ENCODE measurements around the gene GNAO1. TPM values are rescaled to one million over a fixed set of nuclear protein-coding genes. Genes with fewer than 3 reads are reported as not detected.

GNAO1 gene
- total and polyA plus RNA-seq, 7 donors: 0.35 to 1.9 (median 0.60) TPM

DNA sequence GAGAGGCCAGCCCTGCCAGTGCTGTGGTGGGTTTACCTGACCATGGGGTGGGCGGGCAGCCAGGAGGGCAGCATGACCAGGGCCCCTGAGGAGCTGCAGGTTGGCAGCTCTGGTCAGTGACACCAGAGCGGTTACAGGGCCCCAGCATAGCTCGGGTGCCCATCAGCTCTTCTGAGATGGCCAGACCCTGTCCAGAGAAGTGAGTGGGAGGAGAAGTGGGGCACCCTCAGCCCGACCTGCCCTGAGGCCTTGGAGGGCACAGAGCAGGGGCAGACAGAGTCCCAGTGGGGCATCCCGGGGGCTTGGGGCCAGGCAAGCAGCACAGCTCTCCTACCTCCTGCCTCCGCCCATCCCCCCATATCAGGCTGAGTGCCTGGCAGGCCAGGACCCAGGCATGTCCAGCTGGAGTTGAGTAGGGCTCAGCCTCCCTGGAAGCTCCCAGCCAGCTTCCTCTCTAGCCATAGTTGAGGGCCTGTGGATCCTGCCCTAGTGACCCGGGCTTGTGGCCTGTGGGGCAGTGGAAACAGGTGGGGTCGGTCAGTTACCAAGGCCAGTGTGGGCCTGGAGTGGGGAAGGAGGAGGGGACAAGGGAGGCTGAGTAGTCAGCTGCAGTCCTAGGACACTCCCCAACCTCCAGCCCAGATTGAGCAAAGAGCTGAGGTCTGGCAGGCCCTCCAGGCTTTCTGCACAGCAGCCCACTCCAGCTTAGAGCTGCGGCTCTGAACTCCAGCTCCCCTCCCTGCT lies 150.5 kb downstream of the GNAO1 start:
- Histone ChIP-seq H3K36me3 (ENCODE audit: insufficient read depth in 1 of 2, low read depth in 1 of 2) (no peaks in the 10 kb centered on the region), H3K9me3 (no peaks in the 10 kb centered on the region), H3K4me3 (no peak overlapping the region), H3K27me3 (ENCODE audit: insufficient read depth in 3 of 3, low read length in 2 of 3) (no peaks in the 10 kb centered on the region), H3K27ac (no peak overlapping the region), H3K4me1 (no peaks in the 10 kb centered on the region)
- 62 to 74% (median 64%) methylated on average over 9 of the region's 9 CpGs for WGBS, 3 donors
- intact Hi-C loops (cut with DNase I): no loop called here
- TF ChIP-seq, protein P1, sequence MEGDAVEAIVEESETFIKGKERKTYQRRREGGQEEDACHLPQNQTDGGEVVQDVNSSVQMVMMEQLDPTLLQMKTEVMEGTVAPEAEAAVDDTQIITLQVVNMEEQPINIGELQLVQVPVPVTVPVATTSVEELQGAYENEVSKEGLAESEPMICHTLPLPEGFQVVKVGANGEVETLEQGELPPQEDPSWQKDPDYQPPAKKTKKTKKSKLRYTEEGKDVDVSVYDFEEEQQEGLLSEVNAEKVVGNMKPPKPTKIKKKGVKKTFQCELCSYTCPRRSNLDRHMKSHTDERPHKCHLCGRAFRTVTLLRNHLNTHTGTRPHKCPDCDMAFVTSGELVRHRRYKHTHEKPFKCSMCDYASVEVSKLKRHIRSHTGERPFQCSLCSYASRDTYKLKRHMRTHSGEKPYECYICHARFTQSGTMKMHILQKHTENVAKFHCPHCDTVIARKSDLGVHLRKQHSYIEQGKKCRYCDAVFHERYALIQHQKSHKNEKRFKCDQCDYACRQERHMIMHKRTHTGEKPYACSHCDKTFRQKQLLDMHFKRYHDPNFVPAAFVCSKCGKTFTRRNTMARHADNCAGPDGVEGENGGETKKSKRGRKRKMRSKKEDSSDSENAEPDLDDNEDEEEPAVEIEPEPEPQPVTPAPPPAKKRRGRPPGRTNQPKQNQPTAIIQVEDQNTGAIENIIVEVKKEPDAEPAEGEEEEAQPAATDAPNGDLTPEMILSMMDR (IDR thresholded peaks at IDR 0.05): no peak
- ATAC-seq: peak in 1 of 4 donors; percentile 29
- DNase-seq: no peak

GRCh38 chr16:56343661-56344517 lies 152.6 kb downstream of the GNAO1 start:
- H3K36me3 ChIP-seq (ENCODE audit: insufficient read depth in 1 of 2, low read depth in 1 of 2): no peaks in the 10 kb centered on the region
- DNase-seq: no peak
- H3K27me3 ChIP-seq (ENCODE audit: insufficient read depth in 3 of 3, low read length in 2 of 3): no peaks in the 10 kb centered on the region
- H3K27ac ChIP-seq: no peak overlapping the region
- WGBS, 3 donors: 90 to 92% (median 92%) methylated on average over 27 of the region's 27 CpGs
- intact Hi-C loops (cut with DNase I): no loop called here
- no peaks in the 10 kb centered on the region for H3K9me3 ChIP-seq
- ATAC-seq: peak in 1 of 4 donors; percentile 14
- H3K4me3 ChIP-seq: no peak overlapping the region
- TF ChIP-seq, protein P1 (IDR thresholded peaks at IDR 0.05): no peak
- H3K4me1 ChIP-seq: no peaks in the 10 kb centered on the region

- peak in 1 of 4 donors; percentile 18 for ATAC-seq
Observed at GRCh38 chr16:56344518-56345405, 153.5 kb downstream of the GNAO1 start.

GRCh38 chr16:56345406-56346050 lies 154.2 kb downstream of the GNAO1 start:
- Histone ChIP-seq H3K27ac (no peak overlapping the region), H3K27me3 (ENCODE audit: insufficient read depth in 3 of 3, low read length in 2 of 3) (no peaks in the 10 kb centered on the region), H3K36me3 (ENCODE audit: insufficient read depth in 1 of 2, low read depth in 1 of 2) (no peaks in the 10 kb centered on the region), H3K4me1 (no peaks in the 10 kb centered on the region), H3K4me3 (no peak overlapping the region), H3K9me3 (no peaks in the 10 kb centered on the region)
- WGBS, 3 donors: 84 to 89% (median 88%) methylated on average over 13 of the region's 13 CpGs
- intact Hi-C loops (cut with DNase I): no loop called here
- ATAC-seq (no peak), DNase-seq (peak; percentile 11 to 13)
- TF ChIP-seq, protein P1 (IDR thresholded peaks at IDR 0.05): no peak

More at GRCh38 chr16:56344518-56345405, 153.5 kb downstream of the GNAO1 start:
- H3K27me3 ChIP-seq (ENCODE audit: insufficient read depth in 3 of 3, low read length in 2 of 3): no peaks in the 10 kb centered on the region
- no peaks in the 10 kb centered on the region for H3K36me3 ChIP-seq (ENCODE audit: insufficient read depth in 1 of 2, low read depth in 1 of 2)
- no peaks in the 10 kb centered on the region for H3K4me1 ChIP-seq
- no peak overlapping the region for H3K27ac ChIP-seq
- WGBS, 3 donors: 81 to 82% (median 82%) methylated on average over 17 to 18 of the region's 18 CpGs
- TF ChIP-seq, protein P1 (IDR thresholded peaks at IDR 0.05): no peak
- intact Hi-C loops (cut with DNase I): no loop called here
- DNase-seq: peak; percentile 6 to 34
- no peaks in the 10 kb centered on the region for H3K9me3 ChIP-seq
- no peak overlapping the region for H3K4me3 ChIP-seq

Measured in psoas muscle (tissue), 8 donors.